GM18498 (cell line): ENCODE data around the gene TNS3.
A peak's percentile ranks its signal among the peaks of the same experiment; 100 is the strongest.
"Not testable (repeated sequence)": the region's sequence is repeated elsewhere in the genome, so short reads cannot be mapped to it uniquely, and the experiment has no call there.

Source experiments
- ATAC-seq: cut with Tn5 transposase; IDR thresholded peaks from one replicate; pipeline ENCODE4 v1.9.1; 2021; ENCODE audit warnings: mild to moderate bottlenecking, moderate library complexity; ENCODE audit not compliant: unreplicated experiment

TNS3 gene

GRCh38 chr7:47581804-47582763 is at the start of gene TNS3:
TSS of gene TNS3 (minus strand) at chr7:47582111. CDS start at chr7:47439636, 142,475 bp downstream.
- ATAC-seq: no peak

GRCh38 chr7:47631711-47632110 is 49.8 kb upstream of the TNS3 start:
- no peak for ATAC-seq

- peak; percentile 79 for ATAC-seq
Observed at GRCh38 chr7:47627580-47628283, 45.8 kb upstream of the TNS3 start.

- no peak for ATAC-seq
Observed at GRCh38 chr7:47625861-47626715, 44.2 kb upstream of the TNS3 start.

- ATAC-seq: no peak
Observed at GRCh38 chr7:47624689-47625088, 42.8 kb upstream of the TNS3 start.

- no peak for ATAC-seq
Observed at GRCh38 chr7:47622946-47623640, 41.2 kb upstream of the TNS3 start.

GRCh38 chr7:47622586-47622945 is 40.7 kb upstream of the TNS3 start:
- ATAC-seq: no peak

GRCh38 chr7:47621979-47622561 is 40.2 kb upstream of the TNS3 start:
- ATAC-seq: no peak

- ATAC-seq: no peak
Observed at GRCh38 chr7:47621347-47621746, 39.4 kb upstream of the TNS3 start.

- no peak for ATAC-seq
Observed at GRCh38 chr7:47619806-47620205, 37.9 kb upstream of the TNS3 start.

- no peak for ATAC-seq
Observed at GRCh38 chr7:47617131-47617530, 35.2 kb upstream of the TNS3 start.

- ATAC-seq: no peak
Observed at GRCh38 chr7:47614450-47614849, 32.5 kb upstream of the TNS3 start.

GRCh38 chr7:47611045-47611511 is 29.2 kb upstream of the TNS3 start:
- ATAC-seq: no peak

GRCh38 chr7:47610506-47611044 is 28.7 kb upstream of the TNS3 start:
- no peak for ATAC-seq

- ATAC-seq: no peak
Observed at GRCh38 chr7:47609803-47610452, 28.0 kb upstream of the TNS3 start.

- not testable (repeated sequence) for ATAC-seq
Observed at GRCh38 chr7:47606593-47607046, 24.7 kb upstream of the TNS3 start.

- no peak for ATAC-seq
Observed at GRCh38 chr7:47605816-47606575, 24.1 kb upstream of the TNS3 start.

- ATAC-seq: no peak
Observed at GRCh38 chr7:47604496-47604890, 22.6 kb upstream of the TNS3 start.
